GM18499 (cell line): ENCODE data around the gene CDK19.
"Not testable (repeated sequence)": the region's sequence is repeated elsewhere in the genome, so short reads cannot be mapped to it uniquely, and the experiment has no call there.

ENCODE experiments used
- ATAC-seq: cut with Tn5 transposase; IDR thresholded peaks from one replicate; pipeline ENCODE4 v1.9.1; 2021; ENCODE audit warnings: moderate number of reproducible peaks; ENCODE audit not compliant: insufficient read depth, unreplicated experiment

CDK19 gene

DNA sequence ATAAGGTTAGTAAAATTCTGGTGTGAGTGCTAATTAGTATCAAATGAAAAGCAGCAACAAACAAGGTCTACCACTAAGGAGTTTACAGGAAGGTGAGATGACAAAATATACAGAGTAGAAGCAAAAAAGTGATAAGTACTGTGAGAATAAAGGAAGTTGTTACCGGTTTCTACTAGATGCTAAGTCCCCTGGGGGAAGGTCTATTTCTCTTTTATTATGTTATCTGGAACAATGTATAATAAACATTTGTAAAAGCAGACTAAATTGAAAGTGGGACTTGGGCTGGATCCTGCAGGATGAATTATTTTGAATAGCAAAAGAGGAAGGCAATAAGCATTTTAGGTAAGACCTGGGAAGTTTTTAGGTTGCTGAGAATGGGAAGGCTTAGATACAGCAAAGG lies 180.2 kb downstream of the CDK19 start:
- ATAC-seq = no peak

DNA sequence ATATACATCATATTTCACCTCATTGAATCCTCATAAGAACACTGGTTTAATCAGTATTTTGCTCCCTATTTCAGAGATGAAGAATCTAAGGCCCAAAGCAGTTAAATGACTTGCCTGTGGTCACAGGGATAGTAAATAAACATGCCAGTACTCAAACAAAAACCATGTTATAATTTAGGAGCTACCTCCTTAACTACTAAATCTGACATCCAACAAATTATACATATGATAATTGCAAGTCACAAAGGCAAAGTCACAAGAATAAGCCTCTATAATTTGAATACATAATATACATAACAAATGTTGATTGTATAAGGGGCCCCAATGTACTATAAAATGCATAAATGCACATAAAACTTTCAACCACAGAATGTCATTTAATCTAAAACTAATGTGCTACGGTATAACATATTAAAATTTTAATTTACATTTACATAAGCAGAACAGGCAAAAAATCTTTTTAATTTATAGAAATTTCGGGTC lies 181.5 kb downstream of the CDK19 start:
- no peak for ATAC-seq

DNA sequence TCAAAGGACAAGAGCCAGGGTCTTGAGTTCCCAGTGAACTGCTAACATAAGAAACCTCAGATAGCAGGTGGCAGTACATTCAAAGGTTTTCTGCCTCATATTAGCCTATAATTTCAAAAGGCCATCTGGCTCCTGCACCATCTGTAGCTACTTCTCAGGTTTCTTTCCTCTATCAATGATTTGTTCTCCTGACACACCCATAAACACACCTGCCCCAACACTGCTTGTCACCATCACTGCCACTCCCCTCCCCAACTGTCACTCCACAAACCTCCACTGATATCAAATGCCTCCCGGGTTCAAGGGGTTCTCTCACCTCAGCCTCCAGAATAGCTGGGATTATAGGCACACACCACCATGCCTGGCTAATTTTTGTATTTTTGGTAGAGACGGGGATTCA lies 186.1 kb downstream of the CDK19 start:
- ATAC-seq = no peak

DNA sequence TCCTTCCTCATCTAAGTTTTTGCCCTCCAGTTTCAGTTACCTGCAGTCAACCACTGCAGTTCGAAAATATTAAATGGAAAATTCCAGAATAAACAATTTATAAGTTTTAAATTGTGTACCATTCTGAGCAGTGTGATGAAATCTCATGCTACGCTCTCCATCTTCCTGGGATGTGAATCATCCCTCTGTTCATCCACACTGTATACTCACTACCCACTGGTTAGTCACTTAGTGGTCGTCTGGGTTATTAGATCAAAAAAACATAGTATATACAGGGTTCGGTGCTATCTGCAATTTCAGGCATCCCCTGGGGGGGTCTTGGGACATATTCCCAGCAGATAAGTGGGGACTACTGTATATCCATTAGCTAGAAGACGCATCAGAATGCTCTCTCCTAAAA lies 186.9 kb downstream of the CDK19 start:
- ATAC-seq = no peak

DNA sequence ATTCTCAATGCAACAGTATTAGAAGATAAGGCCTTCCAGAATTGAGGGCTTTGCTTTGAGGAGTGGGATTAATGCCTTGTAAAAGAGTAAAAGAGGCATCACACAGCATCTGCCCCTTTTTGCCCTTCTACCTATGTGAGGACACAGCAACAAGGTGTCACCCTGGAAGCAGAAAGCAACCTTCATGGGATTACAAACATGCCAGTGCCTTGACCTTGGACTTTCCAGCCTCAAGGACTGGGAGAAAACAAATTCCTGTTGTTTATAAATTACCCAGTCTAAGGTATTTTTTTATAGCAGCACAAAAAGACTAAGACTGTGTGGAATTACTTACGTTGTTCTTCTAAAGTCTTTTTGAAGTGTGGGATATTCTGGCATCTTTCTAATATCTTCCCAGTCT lies 188.8 kb downstream of the CDK19 start:
- no peak for ATAC-seq

DNA sequence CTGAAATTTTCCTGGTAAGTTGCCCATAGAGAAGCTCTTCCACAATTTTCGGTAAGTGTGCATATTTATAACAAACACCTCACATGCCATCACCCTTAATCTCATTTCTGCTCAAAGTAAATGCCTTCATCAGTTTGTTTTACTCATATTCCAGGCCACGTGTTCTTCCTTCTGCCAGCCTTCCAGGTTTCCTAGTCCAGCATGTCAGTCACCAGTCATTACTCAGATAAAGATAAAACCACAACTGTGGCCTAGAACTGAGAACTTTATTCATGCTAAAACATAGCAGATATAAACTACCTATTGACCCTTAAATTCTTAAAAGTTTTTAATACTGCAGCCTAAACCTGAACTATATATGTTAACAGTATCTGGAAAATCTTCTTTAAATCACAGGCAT lies 189.4 kb downstream of the CDK19 start:
- no peak for ATAC-seq

DNA sequence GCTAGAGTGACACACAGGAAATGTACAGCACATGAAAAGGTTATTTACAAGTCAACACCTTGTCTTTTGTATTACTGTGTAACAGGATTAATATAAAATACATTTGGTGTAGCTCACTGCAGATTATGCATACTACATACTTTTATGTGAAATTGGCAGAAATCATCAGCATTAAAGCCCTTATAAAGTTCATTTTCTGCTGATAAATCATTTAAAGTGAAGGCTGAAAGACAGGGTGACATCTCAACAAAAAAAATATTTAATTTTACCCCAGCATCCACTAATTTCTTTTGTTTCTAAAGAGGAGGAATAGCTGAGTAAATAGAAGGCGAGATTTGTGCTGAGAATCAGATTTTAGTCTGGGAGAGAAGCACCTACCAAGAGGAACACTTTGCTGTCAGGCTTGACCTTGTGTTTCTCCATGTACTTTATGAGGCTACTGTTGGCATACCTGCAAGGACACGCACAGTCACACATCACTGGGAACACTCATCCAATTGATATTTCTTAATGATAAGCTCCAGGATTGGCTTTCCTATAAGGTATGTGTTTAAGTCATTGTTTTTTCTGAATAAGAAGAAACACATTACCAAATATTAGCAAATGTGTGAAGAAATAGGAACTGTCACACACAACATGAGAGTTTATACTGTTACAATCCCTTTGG lies 192.2 kb downstream of the CDK19 start:
- no peak for ATAC-seq

DNA sequence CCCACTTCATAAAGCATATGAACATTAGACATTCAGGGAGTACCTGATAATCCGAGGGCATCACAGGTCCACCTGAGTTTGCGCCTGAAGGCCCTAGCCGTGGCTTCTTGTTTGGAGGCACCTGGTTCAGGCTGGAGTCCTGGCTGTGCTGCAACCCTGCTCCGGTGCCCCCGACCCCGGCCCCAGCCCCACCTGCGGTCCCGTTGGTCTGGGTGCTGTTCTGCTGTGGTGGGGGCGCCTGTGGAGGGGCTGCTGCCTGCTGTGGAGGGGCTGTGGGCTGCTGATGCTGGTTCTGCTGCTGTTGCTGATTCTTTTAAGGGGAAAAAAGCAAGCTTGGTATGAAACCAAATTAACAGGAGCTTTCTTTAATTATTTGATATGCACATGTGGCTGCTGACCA lies 194.2 kb downstream of the CDK19 start:
- ATAC-seq = no peak

DNA sequence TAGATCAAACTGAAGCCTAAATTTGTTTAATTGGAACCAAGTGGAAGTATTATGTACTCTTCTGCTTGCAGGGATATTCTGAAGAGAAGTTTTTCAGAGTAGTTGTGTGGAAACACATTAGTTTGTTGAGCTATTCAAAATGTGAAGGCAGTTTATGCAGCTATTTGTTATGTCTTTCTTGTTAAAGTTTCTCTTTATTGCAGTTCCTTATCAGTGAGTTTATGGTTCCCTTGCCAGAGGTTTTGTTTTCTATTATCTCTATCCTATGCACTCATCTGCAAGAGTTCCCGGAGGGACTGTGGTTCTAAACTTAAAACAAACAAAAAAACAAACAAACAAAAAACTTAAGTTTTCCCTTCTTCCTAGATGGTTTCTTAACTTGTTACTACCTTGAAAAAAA lies 195.2 kb downstream of the CDK19 start:
- no peak for ATAC-seq

DNA sequence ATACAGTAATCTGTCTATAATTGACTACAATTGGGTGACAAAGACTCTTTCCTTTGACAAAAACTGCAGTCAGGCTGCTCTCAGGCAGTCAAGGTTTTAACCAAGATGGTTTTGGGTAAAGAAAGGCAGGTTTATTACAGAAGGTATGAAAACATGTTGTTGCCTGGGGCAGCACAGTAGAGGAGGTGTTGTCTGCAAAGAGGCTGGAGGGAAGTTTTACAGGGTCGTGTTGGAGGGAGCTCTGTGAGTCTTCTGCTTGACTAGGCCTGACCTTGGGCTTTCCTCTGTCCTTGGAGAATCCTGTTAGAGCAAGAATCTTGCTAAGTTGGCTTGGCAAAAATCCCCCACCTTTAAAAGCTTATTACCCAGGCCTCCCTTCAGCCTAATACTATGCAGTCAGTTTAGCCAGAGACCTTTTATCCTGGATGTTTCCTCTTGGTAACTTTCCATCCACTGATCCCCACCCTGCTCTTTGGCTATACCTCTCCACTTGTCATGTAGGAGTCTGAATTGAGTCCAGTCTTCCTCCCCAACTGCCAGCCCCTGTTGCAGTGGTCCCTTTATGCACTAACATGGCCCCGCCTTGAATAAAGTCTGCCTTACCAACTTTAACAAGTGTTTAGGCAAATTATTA lies 195.9 kb downstream of the CDK19 start:
- ATAC-seq = no peak

DNA sequence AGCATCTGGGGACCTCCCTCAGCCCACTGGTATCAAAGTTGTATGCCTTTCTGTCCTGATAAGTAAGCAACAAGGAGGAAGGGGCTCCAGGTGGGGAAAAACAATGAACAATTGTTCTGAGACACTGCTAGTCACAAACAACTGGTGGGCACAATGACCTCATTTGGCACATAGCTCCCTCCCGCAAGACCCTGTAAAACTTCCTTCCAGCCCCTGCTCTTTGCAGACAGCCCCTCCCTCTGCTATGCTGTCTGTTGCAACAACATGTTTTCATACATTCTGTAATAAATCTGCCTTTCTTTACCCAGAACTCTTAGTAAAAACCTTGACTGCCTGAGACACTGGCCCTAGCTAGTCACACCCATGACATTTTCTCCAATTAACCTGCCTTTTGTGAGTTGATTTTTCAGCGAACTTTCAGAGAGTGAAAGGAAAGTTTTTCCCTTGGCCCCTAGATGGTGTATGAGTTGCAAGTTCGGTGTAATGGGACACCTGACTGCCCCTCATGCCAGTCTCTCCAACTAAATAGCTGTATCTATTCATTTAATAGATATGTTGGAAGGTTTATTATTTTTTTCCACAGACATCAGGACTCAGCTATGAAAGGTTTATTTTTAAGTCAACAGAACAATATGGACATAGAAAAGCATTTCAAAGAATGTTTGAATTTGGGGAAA lies 196.5 kb downstream of the CDK19 start:
- no peak for ATAC-seq

DNA sequence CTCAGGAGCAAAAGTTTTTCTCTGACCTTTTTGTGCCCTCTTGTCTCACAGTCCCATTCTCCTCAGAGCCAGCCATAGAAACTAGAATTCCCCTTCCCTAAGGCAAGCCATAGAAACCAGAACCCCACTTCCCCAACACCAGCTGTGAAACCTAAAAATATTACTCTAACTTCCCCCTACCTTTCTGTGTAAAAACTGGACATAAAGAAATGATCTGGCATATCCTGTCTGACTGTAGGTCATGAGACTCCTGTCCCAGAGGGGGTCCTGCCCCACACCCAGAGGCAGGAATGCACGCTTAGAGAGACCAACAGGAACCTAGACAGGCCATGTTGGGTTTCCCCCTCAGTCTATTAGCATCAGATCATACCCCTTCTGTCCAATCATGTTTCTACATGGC lies 198.2 kb downstream of the CDK19 start:
- peak; percentile 60 for ATAC-seq

DNA sequence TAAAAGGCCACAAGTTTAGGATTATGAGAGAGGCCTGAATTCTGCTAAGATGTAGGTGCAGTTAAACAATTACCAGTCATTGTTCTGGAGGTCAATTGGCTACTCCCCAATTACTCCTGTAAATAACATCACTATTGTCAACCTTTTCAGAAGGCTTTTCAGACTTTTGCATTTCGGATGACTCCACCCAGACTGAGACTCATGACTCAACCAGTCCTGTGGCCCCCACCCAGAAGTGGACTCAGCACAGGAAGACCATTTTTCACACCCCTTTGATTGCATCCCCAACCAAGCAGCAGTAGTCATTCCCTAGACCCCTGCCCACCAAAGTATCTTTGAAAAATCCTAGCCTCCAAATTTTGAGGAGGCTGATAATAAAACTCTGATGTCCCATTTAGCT lies 199.5 kb downstream of the CDK19 start:
- no peak for ATAC-seq

DNA sequence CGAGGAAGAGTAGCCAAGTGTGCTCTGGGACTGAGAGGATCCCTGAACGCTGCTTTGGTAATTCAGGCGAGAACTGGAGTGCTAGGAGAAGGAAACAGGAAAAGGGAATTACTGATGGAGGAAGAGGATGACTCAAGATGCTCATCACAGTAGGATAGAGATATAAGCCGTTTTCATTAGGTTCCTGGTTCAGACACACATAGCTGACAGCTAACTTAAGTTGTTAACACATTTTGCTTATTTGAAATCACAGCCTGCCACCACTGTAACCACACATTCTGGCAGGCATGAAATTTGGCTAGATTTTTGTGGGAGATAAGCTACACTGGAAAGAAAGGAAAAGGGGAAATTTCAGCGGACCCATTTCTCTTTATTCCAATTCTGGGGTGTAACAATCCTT lies 200.7 kb downstream of the CDK19 start:
- no peak for ATAC-seq

DNA sequence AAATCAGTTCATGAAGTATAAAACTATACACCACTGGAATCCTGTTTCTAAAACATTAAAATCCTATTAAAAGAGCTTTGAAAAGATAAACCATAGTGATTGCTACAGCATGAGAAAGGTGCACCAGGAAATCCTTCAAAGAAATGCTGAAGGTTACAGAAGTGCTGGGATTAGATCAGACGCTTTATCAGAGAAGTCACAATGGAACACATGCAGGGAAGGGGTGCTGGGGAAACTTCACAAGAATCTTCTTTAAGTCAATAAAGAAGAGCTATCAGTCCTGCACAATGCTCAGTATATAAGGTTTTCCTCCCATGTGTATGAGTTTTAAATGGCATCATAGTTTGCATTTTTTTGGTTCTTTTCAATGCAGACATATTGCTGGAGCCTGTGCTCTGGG lies 201.2 kb downstream of the CDK19 start:
- no peak for ATAC-seq

DNA sequence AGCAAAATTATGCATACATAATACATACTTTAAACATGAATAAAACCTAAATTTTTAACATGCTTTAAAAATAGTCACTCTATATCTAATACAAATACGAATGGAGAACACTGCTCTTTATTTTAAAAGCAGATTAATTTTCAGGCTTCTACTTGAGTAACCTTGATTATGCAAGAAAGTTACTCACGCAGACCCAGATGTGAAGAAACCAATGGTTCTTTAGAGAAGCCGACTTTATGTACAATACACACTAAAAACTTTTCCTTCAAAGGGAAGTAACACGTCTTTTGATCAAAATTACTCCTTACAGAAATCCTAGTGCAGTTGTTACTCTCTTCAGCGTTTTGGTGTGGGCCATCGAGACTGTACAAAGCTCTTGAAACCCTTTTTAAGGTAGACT lies 201.9 kb downstream of the CDK19 start:
- no peak for ATAC-seq

DNA sequence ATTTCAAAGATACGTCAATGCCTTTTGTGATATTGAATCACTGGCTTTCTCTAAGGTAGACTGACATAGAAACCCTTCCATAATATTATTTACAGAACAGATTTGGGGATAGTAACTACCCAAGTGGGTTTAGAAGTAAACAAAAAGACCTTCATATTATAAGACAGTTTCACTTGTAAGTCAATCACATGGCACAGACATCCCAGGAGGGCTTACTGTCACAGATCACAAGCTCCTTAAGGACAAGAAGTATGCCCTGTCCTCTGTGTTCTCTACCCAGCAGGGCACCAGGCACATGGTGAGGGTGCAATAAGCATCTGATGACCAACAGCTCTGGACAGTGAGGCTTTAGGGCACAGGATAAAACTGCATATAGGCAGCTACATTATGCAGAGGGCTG lies 203.0 kb downstream of the CDK19 start:
- no peak for ATAC-seq

DNA sequence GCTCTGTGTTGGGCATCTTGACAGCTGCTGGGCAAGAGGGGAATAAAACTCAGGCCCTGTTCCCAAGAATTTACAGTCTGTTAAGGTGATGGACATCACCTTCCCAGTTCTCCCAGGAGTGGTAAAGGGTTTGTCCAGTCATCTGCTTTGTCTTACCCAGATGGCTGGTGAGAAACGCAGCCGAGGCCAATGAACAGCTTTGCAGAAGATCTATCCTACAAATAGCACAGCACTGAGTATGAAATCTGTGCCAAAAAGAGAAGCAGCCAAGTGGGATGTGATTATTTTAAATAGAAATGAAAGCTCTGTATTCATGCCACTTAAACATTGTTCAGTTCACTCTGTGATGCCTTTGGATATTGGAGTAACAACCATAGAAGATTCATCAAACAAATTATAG lies 206.2 kb downstream of the CDK19 start:
- no peak for ATAC-seq

DNA sequence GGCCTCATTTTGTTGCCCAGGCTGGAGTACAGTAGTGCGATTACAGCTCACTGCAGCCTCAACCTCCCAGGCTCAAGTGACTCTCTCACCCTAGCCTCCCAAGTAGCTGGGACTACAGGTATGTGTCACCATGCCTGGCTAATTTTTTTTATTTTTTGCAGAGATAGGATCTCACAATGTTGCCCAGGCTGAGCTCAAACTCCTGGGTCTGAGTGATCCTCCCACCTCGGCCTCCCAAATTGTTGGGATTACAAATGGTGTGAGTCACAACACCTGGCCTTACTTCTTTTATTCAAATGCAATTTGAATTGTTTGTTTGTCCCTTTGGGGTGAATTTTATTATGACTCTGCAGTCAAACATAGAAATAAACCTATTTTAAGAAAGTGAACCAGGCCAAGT lies 207.1 kb downstream of the CDK19 start:
- no peak for ATAC-seq

DNA sequence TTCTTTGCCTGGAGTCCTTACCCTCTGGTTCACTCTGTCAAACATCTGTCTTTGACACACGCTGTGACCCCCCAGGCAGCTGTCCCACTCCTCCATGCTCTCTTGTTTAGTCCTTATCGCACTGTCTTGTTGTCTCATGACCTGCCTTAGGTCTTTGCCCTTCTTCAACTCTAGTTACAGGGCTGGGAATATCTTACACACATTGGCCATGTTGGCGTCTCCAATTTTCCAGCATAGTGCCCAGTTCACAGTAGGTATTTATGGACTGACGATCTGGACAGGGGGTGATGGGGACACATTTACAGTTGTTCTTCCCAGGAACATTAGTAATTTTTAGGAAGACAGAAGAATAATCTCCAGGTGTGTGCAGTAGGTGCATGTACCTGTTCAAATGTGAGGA lies 209.1 kb downstream of the CDK19 start:
- ATAC-seq = no peak

DNA sequence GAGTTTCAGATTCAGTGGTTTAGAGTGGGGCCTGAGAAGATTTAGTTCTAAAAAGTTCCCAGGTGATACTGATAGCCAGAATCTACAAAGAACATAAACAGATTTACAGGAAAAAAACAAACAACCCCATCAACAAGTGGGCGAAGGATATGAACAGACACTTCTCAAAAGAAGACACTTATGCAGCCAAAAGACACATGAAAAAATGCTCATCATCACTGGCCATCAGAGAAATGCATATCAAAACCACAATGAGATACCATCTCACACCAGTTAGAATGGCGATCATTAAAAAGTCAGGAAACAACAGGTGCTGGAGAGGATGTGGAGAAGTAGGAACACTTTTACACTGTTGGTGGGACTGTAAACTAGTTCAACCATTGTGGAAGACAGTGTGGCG lies 214.6 kb downstream of the CDK19 start:
- not testable (repeated sequence) for ATAC-seq

DNA sequence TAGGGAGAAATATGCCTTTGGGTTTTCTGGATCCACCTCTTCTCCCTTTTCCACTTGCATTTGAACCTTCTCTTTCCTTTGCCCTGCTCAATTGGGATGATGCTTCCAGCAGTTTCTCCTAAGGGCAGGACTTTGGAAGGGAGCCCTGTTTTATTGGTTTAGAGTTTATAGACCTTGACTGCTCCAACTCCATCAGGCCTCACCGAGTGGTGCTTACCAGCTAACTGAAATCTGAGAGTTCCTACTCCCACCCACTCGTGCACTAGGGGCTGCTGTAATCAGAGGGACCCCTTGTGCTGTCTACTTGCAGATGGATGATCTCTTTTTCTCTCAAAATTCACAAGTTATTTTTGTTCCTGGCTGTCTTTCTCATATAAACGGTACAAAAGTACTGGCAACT lies 217.5 kb downstream of the CDK19 start:
- no peak for ATAC-seq
